ENCODE data around the gene HCK. TPM values are rescaled to one million over a fixed set of nuclear protein-coding genes. Genes with fewer than 3 reads are reported as not detected.

HCK gene
- total RNA-seq, 5 donors from 2014 or later (not counting 1 experiment from before 2014, with no cell fraction given) = 0.29 to 1.5 (median 0.73) TPM

GRCh38 chr20:32091888-32092346 is 39.9 kb downstream of the HCK start:
- H3K27ac ChIP-seq (ENCODE audit: low read length) = no peak overlapping the region
- WGBS (ENCODE audit: insufficient coverage) = no CpG with 5 or more reads among the region's 7 CpGs
- H3K36me3 ChIP-seq (ENCODE audit: control insufficient read depth in 2 of 2, extremely low read depth in 1 of 2, insufficient read depth in 1 of 2, low read length in 1 of 2) = no peaks in the 10 kb centered on the region
- no peaks in the 10 kb centered on the region for H3K36me3 Mint-ChIP-seq
- ChIA-PET CTCF (interaction anchor here (0.5 to 1.1 kb wide), 5 partner anchors 10 to 135 kb away, joined by 3 to 9 read pairs (median 4); no protein-coding TSS in a partner anchor), POLR2A (interaction anchor here in 1 of 2 donors (0.6 kb wide), 1 partner anchor 22 kb away, joined by 3 read pairs; no protein-coding TSS in a partner anchor)
- no peaks in the 10 kb centered on the region for H3K9me3 ChIP-seq
- DNase-seq (peak; percentile 44 to 79 (median 68)), ATAC-seq (replicated peaks in 1 of 4) (peak; percentile 80 to 89 (median 84))
- no peak overlapping the region for H3K4me3 Mint-ChIP-seq
- H3K4me1 Mint-ChIP-seq = peaks cover 0 to 1% (median 0%) of the 10 kb centered on the region in 3 donors
- peaks cover 0 to 10% of the 10 kb centered on the region in 2 experiments for H3K27me3 ChIP-seq (replicated peaks in 1 of 2; ENCODE audit: control insufficient read depth in 2 of 2, extremely low read depth in 1 of 2, insufficient read depth in 2 of 2, low read length in 1 of 2)
- no peak overlapping the region for H3K27ac Mint-ChIP-seq
- H3K9me3 Mint-ChIP-seq = no peaks in the 10 kb centered on the region
- no peak overlapping the region for H3K4me3 ChIP-seq (ENCODE audit: control insufficient read depth in 1 of 2, extremely low read depth in 1 of 2, low read length in 1 of 2)
- peaks cover 0 to 11% of the 10 kb centered on the region in 2 donors for H3K27me3 Mint-ChIP-seq
- H3K4me1 ChIP-seq (ENCODE audit: control insufficient read depth in 1 of 2, extremely low read depth in 1 of 2, insufficient read depth in 2 of 2, low read length in 2 of 2) = peaks cover 0 to 5% of the 10 kb centered on the region in 2 experiments

GRCh38 chr20:32098786-32099185 is 46.7 kb downstream of the HCK start:
- WGBS (ENCODE audit: insufficient coverage) = 82% methylated on average over 6 of the region's 6 CpGs
- Histone ChIP-seq H3K27me3 (replicated peaks in 1 of 2; ENCODE audit: control insufficient read depth in 2 of 2, extremely low read depth in 1 of 2, insufficient read depth in 2 of 2, low read length in 1 of 2) (peaks cover 0 to 22% of the 10 kb centered on the region in 2 experiments), H3K36me3 (ENCODE audit: control insufficient read depth in 2 of 2, extremely low read depth in 1 of 2, insufficient read depth in 1 of 2, low read length in 1 of 2) (no peaks in the 10 kb centered on the region), H3K9me3 (no peaks in the 10 kb centered on the region), H3K4me3 (ENCODE audit: control insufficient read depth in 1 of 2, extremely low read depth in 1 of 2, low read length in 1 of 2) (no peak overlapping the region), H3K4me1 (ENCODE audit: control insufficient read depth in 1 of 2, extremely low read depth in 1 of 2, insufficient read depth in 2 of 2, low read length in 2 of 2) (no peaks in the 10 kb centered on the region), H3K27ac (ENCODE audit: low read length) (no peak overlapping the region)
- Mint-ChIP-seq H3K36me3 (no peaks in the 10 kb centered on the region), H3K4me1 (no peaks in the 10 kb centered on the region), H3K27me3 (peaks cover 7 to 36% of the 10 kb centered on the region in 2 donors), H3K4me3 (no peak overlapping the region), H3K9me3 (no peaks in the 10 kb centered on the region), H3K27ac (no peak overlapping the region)
- no peak for ATAC-seq (replicated peaks in 1 of 4)
- ChIA-PET CTCF (no interaction called here), POLR2A (no interaction called here)
- no peak for DNase-seq

DNA sequence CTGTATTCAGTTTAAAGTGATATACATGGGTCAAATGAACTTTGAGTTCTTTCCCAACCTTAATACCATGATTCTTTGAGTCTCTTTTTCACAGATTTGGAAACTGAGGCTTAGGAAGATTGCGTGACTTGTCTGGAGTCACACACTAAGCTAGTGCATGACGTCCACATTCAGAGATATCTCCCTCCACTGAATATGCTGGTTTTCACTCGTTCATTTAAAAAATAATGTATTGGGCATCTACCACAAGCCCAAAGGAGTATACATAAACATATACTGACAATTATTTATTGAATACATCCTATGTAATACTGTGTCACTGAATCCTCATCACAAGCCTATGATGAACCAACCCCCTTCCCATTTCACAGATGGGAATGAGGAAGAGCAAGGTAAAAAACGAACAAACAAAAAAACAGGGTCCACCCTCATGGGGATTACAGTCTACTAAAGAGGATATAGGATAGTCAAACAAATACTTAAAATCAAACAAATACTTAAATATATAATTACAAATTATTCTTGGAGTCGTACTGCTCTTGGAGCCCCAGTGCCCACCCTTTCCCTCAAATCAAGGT is 56.9 kb downstream of the HCK start:
- ATAC-seq (replicated peaks in 1 of 4) = no peak
- peak overlapping the region; percentile 96 for H3K27ac ChIP-seq (ENCODE audit: low read length)
- H3K4me1 ChIP-seq (ENCODE audit: control insufficient read depth in 1 of 2, extremely low read depth in 1 of 2, insufficient read depth in 2 of 2, low read length in 2 of 2) = peaks cover 12 to 26% of the 10 kb centered on the region in 2 experiments
- ChIA-PET POLR2A (interaction anchor here in 1 of 2 donors (0.6 kb wide), 1 partner anchor 11 kb away, joined by 3 read pairs; no protein-coding TSS in a partner anchor), CTCF (interaction anchor here in 1 of 2 donors (0.6 to 1.2 kb wide), 3 partner anchors 14 to 385 kb away, joined by 3 to 4 read pairs (median 3); no protein-coding TSS in a partner anchor)
- WGBS (ENCODE audit: insufficient coverage) = no CpG with 5 or more reads among the region's 5 CpGs
- no peaks in the 10 kb centered on the region for H3K27me3 ChIP-seq (replicated peaks in 1 of 2; ENCODE audit: control insufficient read depth in 2 of 2, extremely low read depth in 1 of 2, insufficient read depth in 2 of 2, low read length in 1 of 2)
- DNase-seq = no peak
- H3K4me3 Mint-ChIP-seq = peak overlapping the region; percentile 95 to 99 (median 99)
- H3K9me3 Mint-ChIP-seq = no peaks in the 10 kb centered on the region
- no peaks in the 10 kb centered on the region for H3K36me3 Mint-ChIP-seq
- no peaks in the 10 kb centered on the region for H3K9me3 ChIP-seq
- no peaks in the 10 kb centered on the region for H3K36me3 ChIP-seq (ENCODE audit: control insufficient read depth in 2 of 2, extremely low read depth in 1 of 2, insufficient read depth in 1 of 2, low read length in 1 of 2)
- peaks cover 34 to 40% (median 39%) of the 10 kb centered on the region in 3 donors for H3K4me1 Mint-ChIP-seq
- peak overlapping the region; percentile 96 to 99 for H3K4me3 ChIP-seq (ENCODE audit: control insufficient read depth in 1 of 2, extremely low read depth in 1 of 2, low read length in 1 of 2)
- H3K27me3 Mint-ChIP-seq = peaks cover 0 to 4% of the 10 kb centered on the region in 2 donors
- H3K27ac Mint-ChIP-seq = no peak overlapping the region

DNA sequence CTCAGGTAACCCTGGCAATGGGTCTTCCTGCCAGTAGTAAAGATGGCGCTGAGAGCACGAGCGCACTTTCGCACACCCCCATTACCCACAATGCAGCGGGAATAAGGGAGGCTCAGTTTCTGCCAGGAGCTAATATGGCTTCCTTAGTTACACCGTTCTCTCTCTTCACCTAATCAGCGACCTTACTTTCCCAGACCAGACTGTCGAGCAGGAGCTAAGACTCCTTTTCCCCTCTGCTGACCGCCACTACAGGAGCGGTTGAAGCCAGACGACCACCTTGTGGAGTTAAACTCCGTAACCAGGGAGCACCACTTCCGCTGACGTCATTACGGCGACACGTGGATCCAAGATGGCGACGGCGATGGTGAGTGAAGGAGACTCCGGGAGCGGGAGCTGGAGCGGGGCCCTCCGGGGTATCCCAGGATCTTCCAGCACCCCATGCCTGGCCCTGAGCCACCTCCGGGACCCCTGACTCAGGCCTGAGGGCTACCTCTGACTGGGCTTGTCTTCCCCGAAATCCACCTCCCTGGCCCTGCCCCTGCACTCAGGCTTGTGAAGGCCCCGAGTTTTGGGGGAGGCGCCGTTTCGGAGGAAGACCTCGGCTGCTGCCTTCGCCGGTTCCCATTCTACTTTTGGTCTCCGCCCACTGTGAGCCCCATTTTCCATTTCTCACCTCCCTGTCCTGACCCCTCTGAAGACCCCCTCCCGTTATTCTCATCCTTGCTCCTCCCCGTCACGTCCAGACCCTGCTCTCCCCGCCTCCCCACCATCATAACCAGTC is 57.5 kb downstream of the HCK start, which contains the start of gene TM9SF4:
Gene TM9SF4, plus strand, starts transcription at position 323 of the 781 bp plus-strand sequence. Its CDS starts 27 bp downstream, at position 350.
- under 1% methylated on average over 32 of the region's 38 CpGs for WGBS (ENCODE audit: insufficient coverage)
- H3K27me3 Mint-ChIP-seq = no peaks in the 10 kb centered on the region

DNA sequence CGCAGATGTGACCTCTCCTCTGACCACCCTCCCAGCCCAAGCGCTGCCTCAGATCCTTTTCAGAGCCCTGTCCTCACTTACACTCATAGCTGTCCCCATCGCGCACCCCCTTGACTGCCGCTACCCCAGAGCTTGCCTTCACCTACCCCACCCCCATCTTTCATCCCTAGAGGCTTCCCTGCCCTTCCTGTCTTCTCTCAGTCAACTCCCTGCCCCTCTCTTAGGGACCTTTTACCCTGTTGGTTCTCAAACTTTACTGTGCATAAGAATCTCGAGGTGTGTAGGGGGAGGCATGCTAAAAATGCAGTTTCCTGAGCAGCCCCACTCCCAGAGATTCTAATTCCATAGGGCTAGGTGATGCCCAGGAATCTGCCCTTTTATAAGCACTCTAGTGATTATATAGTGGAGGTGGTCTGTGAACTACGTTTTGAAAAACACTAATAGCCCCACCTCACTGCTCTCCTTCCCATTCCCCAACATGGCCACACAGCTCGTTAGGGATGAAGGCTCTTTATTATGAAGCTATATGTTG is 58.2 kb downstream of the HCK start:
- ATAC-seq (replicated peaks in 1 of 4) = peak in 1 of 4 experiments; percentile 3
- no peaks in the 10 kb centered on the region for H3K27me3 Mint-ChIP-seq
- peaks cover 46 to 52% (median 51%) of the 10 kb centered on the region in 3 donors for H3K4me1 Mint-ChIP-seq
- H3K9me3 Mint-ChIP-seq = no peaks in the 10 kb centered on the region
- Histone ChIP-seq H3K27me3 (replicated peaks in 1 of 2; ENCODE audit: control insufficient read depth in 2 of 2, extremely low read depth in 1 of 2, insufficient read depth in 2 of 2, low read length in 1 of 2) (no peaks in the 10 kb centered on the region), H3K9me3 (no peaks in the 10 kb centered on the region), H3K36me3 (ENCODE audit: control insufficient read depth in 2 of 2, extremely low read depth in 1 of 2, insufficient read depth in 1 of 2, low read length in 1 of 2) (peaks cover 0 to 4% of the 10 kb centered on the region in 2 donors), H3K4me1 (ENCODE audit: control insufficient read depth in 1 of 2, extremely low read depth in 1 of 2, insufficient read depth in 2 of 2, low read length in 2 of 2) (peaks cover 12 to 29% of the 10 kb centered on the region in 2 experiments), H3K4me3 (ENCODE audit: control insufficient read depth in 1 of 2, extremely low read depth in 1 of 2, low read length in 1 of 2) (peak overlapping the region; percentile 96 to 99), H3K27ac (ENCODE audit: low read length) (peak overlapping the region; percentile 96)
- CTCF ChIA-PET = interaction anchor here in 1 of 2 donors (0.7 to 1.2 kb wide), 2 partner anchors 387 to 502 kb away, joined by 3 to 4 read pairs; no protein-coding TSS in a partner anchor
- POLR2A ChIA-PET = interaction anchor here in 1 of 2 donors (0.6 kb wide), 1 partner anchor 536 kb away, joined by 6 read pairs; no protein-coding TSS in a partner anchor
- DNase-seq = no peak
- 2% methylated on average over 5 of the region's 8 CpGs for WGBS (ENCODE audit: insufficient coverage)
- peak overlapping the region; percentile 99 to 100 for H3K27ac Mint-ChIP-seq
- peak overlapping the region; percentile 95 to 99 (median 99) for H3K4me3 Mint-ChIP-seq
- peaks cover 3% of the 10 kb centered on the region for H3K36me3 Mint-ChIP-seq

More for the DNA sequence above, 57.5 kb downstream of the HCK start, which contains the start of gene TM9SF4:
- Mint-ChIP-seq H3K4me3 (peak within 1 kb of the TSS; percentile 95 to 99 (median 99)), H3K36me3 (no peaks in the 10 kb centered on the region), H3K9me3 (no peaks in the 10 kb centered on the region), H3K4me1 (peaks cover 39 to 45% (median 45%) of the 10 kb centered on the region in 3 donors), H3K27ac (peak within 1 kb of the TSS; percentile 99 to 100)
- POLR2A ChIA-PET = interaction anchor here (0.6 kb wide), 2 partner anchors 282 to 537 kb away, joined by 3 to 6 read pairs; no protein-coding TSS in a partner anchor
- no peaks in the 10 kb centered on the region for H3K9me3 ChIP-seq
- peak within 1 kb of the TSS; percentile 96 for H3K27ac ChIP-seq (ENCODE audit: low read length)
- ATAC-seq (replicated peaks in 1 of 4) (peak; percentile 88 to 93 (median 88)), DNase-seq (peak; percentile 72 to 97 (median 86))
- no peaks in the 10 kb centered on the region for H3K27me3 ChIP-seq (replicated peaks in 1 of 2; ENCODE audit: control insufficient read depth in 2 of 2, extremely low read depth in 1 of 2, insufficient read depth in 2 of 2, low read length in 1 of 2)
- CTCF ChIA-PET = interaction anchor here in 1 of 2 donors (0.7 to 1.2 kb wide), 3 partner anchors 14 to 502 kb away, joined by 3 to 4 read pairs (median 3); no protein-coding TSS in a partner anchor
- peak within 1 kb of the TSS; percentile 96 to 99 for H3K4me3 ChIP-seq (ENCODE audit: control insufficient read depth in 1 of 2, extremely low read depth in 1 of 2, low read length in 1 of 2)
- H3K4me1 ChIP-seq (ENCODE audit: control insufficient read depth in 1 of 2, extremely low read depth in 1 of 2, insufficient read depth in 2 of 2, low read length in 2 of 2) = peaks cover 12 to 29% of the 10 kb centered on the region in 2 experiments
- no peaks in the 10 kb centered on the region for H3K36me3 ChIP-seq (ENCODE audit: control insufficient read depth in 2 of 2, extremely low read depth in 1 of 2, insufficient read depth in 1 of 2, low read length in 1 of 2)

Measured in T-cell (primary cell).